GM21526 (cell line): Measurements from ENCODE around the gene TRPM5.

Experiments used
- ATAC-seq: cut with Tn5 transposase; IDR thresholded peaks from one replicate; pipeline ENCODE4 v1.9.1; 2021; ENCODE audit warnings: moderate library complexity; ENCODE audit not compliant: unreplicated experiment, low FRiP score

The TRPM5 gene

DNA sequence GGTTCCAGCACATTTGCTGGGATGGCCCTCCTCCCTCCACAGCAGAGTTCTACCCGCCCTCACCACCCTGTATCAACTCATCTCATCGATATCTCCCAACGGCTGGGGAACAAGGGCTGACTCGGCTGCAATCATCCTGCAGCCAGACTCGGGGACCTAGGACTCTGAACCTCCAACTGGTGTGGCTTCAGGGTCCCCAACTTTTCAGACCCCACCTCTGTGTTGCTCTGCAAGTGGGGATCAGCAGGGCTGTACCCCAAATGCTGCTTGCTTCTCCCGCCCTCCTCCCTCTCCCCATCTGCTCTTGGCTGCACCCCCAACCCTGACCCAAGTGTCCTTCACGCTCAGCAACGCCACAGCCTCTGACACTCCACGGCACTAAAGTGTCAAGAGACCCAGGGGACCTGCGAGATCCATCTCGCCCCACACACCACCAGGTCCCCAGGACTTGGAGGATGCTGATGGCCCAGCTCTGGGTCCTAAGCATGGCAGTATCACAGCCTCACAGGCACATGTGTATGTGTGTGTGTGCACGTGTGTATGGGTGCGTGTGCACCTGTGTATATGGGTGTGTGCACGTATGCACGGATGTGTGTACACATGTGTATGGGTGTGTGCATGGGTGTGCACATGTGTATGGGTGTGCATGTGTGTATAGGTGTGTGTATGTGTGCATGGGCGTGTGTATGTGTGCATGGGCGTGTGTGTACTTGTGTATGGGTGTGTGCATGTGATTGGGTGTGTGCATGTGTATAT is 26.9 kb upstream of the TRPM5 start:
- ATAC-seq = no peak

DNA sequence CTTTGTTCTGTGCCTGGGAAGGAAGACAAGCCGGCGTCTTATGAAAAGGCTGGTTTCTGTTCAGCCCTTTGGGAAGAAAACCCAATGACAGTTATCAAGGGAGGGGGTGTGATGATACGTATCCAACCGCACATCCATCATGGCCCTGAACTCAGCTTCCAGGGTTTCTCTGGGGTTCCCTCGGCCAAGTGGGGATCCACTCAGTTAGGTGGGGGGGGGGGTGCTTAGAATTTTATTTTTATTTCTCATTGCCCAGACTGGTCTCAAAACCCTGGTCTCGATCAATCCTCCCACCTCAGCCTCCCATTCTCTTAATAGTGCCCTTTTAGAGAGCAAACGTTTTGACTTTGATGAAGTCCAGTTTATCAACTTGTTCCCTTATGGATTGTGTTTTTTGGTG is 26.2 kb upstream of the TRPM5 start:
- no peak for ATAC-seq

GRCh38 chr11:2468363-2469235 is 24.3 kb upstream of the TRPM5 start:
- no peak for ATAC-seq

- no peak for ATAC-seq
These were observed 23.4 kb upstream of the TRPM5 start for GRCh38 chr11:2467695-2468055.

- ATAC-seq = no peak
These were observed 22.8 kb upstream of the TRPM5 start for GRCh38 chr11:2466869-2467694.

DNA sequence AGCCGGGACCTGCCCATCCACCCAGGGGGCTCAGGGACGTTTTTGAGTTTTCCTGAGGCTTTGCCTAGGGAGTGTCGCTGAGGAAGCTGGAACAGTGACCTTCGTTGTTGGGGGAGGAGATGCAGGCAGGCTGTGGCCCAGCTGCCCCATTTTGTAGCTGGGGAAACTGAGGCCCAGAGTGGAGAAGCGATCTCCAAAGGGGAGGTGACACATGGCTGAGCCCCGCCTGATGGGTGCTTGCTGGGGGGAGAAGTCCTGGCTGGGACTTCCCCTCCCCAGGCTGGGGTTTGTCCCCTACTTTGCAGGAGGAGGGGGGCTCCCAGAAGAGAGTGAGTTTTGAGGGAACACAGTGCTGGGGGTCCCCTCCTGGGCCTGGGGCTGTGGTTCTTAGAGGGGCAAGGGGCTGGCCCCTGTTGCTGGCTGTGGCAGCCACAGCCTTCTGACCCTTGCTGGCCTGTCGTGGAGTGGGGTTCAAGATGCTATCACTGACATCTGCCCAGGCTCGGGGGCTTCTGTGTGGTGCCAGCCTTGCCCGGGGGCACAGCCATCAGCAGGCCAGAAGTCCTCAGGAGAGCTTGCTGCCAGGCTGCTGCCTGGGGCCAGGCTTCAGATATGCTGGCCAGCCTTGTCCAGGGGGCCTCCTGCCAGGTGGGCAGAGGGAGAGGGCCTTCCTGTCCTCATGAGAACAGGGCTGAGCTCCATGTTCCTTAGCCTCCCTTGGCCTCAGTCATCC is 21.9 kb upstream of the TRPM5 start:
- no peak for ATAC-seq

DNA sequence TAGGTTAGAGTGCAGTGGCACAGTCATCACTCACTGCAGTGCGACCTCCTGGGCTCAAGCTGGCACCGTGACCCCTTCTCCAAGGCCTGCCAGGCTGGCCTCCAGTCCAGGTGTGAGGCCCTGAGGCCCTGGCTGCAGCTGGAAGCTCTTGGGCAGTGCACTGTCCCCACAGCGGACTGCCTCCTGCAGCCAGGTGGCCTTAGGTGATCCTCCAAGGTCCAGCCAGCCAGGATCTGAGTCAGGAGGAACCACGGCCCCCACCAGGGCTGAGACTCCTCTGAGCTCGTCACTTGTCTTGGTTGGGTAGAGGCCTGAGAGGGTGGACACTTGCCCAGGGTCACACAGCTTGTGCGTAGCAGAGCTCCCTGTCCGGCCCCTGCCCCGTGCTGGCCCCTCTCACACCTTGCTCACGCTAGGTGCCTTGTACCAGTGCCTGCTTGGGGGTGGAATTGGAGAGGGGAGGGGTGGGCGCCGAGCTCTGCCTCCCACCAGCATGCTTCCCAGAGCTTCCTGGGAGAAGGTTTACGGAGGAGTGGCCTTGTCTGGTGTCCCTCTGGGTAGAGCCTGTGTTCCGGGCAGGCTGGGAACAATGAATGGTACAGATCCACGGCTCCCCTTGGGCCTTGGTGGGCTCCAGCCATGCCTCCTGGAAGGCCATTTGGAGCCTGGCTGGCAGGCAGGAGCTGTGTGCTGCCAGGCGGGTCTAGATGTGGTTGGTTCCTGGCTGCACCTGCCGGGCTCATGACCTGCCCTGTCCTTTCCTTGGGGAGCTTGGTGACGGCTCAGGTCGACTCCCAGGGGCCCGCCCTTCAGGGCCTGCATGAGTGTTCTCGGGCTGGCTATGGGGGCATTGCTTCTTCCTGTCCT is 21.1 kb upstream of the TRPM5 start:
- no peak for ATAC-seq

GRCh38 chr11:2464451-2465165 is 20.3 kb upstream of the TRPM5 start:
- no peak for ATAC-seq

GRCh38 chr11:2463766-2464277 is 19.5 kb upstream of the TRPM5 start:
- ATAC-seq = no peak

- no peak for ATAC-seq
These were observed 18.9 kb upstream of the TRPM5 start for GRCh38 chr11:2462986-2463765.

DNA sequence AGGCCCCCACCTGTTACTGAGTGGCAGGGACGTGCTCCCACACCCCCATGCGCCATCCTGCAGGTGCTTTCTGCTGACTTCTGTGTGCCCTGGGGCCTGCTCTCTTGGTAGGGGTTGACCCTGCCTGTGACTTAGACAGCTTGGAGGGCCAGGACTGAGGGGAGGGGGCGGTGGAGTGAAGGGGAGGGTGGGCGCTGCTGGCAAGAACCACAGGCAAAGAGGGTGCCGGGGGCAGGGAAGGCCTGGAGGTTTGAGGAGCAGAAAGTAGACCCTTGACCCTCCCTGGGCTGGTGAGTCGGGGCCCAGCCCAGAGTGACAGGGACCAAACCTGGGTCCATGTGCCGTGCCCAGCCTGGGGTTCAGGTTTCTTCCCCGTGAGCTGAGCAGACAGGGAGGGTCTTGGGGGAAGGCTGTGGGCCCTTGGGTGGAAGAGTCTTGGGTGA is 18.2 kb upstream of the TRPM5 start:
- no peak for ATAC-seq

- ATAC-seq = no peak
These were observed 17.7 kb upstream of the TRPM5 start for GRCh38 chr11:2461956-2462542.

- no peak for ATAC-seq
These were observed 17.1 kb upstream of the TRPM5 start for GRCh38 chr11:2461253-2461955.

GRCh38 chr11:2460540-2461252 is 16.4 kb upstream of the TRPM5 start:
- no peak for ATAC-seq

DNA sequence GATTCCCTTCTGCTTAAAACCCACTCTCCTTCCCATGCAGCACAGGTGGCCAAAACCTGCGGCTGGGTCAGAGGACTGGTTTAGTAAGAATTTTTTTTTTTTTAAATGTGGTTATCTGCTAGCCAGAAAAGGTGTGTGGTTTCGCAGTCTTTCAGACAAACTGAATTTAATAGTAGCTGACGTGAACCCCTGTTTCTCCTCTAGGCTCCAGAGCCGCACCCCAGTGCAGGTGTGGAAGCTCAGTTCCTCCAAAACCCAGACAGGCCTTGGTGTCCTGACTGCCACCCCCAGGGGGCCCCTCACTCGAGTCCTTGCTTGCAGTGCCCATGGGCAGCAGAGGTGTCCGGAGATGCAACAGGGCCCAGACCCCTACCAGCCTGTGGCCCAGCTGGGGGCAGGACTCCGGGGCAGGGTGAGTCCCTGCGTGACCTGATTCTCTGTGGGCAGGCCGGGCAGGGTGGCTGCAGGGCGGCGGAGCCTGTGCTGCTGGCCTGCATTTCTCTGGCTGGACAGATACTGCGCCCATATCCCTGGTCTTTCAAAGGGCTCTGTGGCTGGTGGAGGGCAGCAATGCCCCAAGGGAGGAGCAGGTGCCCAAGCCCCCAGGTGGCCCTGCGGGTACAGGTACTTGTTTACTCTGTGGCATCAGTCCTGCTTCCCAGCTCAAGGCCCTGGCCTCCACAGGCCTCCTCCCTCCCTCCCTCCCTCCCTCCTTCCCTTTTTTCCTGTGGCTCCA is 15.7 kb upstream of the TRPM5 start:
- no peak for ATAC-seq
